ENCODE data around the gene AIG1.

The AIG1 gene

DNA sequence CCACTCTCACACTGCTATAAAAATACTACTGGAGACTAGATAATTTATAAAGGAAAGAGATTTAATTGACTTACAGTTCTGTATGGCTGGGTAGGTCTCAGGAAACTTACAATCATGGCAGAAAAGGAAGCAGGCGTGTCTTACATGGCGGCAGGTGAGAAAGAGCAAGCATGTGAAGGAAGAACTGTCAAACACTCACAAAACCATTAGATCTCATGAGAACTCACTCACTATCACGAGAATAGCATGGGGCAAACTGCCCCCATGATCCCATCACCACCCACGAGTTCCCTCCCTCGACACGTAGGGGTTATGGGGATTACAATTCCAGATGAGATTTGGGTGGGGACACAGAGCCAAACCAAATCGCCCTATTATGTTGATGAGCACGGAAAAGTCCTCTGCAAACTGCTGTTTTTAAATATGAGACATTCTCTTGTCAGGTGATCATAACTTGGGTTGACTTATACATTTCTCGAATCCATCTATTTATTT, 133.5 kb downstream of the AIG1 start:
- Histone ChIP-seq H3K79me2 (ENCODE audit: insufficient read depth, low read depth) (no peaks in the 10 kb centered on the region), H3K27ac (no peak overlapping the region), H3K4me3 (IDR thresholded peaks at IDR 0.05; ENCODE audit: insufficient read depth, low read depth, low read length) (no peak overlapping the region), H3K4me1 (ENCODE audit: low read depth, poor library complexity, severe bottlenecking) (no peaks in the 10 kb centered on the region), H3K36me3 (ENCODE audit: insufficient read depth) (no peaks in the 10 kb centered on the region), H3K4me2 (no peak overlapping the region), H4K20me1 (ENCODE audit: insufficient read depth) (no peaks in the 10 kb centered on the region), H3K27me3 (ENCODE audit: insufficient read depth, low read depth) (no peaks in the 10 kb centered on the region), H3K9ac (no peak overlapping the region), H2AFZ (ENCODE audit: low read depth) (no peak overlapping the region)
- TF ChIP-seq, protein P1, sequence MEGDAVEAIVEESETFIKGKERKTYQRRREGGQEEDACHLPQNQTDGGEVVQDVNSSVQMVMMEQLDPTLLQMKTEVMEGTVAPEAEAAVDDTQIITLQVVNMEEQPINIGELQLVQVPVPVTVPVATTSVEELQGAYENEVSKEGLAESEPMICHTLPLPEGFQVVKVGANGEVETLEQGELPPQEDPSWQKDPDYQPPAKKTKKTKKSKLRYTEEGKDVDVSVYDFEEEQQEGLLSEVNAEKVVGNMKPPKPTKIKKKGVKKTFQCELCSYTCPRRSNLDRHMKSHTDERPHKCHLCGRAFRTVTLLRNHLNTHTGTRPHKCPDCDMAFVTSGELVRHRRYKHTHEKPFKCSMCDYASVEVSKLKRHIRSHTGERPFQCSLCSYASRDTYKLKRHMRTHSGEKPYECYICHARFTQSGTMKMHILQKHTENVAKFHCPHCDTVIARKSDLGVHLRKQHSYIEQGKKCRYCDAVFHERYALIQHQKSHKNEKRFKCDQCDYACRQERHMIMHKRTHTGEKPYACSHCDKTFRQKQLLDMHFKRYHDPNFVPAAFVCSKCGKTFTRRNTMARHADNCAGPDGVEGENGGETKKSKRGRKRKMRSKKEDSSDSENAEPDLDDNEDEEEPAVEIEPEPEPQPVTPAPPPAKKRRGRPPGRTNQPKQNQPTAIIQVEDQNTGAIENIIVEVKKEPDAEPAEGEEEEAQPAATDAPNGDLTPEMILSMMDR (conservative IDR thresholded peaks at IDR 0.05; ENCODE audit: low read depth, low read length), result no peak

DNA sequence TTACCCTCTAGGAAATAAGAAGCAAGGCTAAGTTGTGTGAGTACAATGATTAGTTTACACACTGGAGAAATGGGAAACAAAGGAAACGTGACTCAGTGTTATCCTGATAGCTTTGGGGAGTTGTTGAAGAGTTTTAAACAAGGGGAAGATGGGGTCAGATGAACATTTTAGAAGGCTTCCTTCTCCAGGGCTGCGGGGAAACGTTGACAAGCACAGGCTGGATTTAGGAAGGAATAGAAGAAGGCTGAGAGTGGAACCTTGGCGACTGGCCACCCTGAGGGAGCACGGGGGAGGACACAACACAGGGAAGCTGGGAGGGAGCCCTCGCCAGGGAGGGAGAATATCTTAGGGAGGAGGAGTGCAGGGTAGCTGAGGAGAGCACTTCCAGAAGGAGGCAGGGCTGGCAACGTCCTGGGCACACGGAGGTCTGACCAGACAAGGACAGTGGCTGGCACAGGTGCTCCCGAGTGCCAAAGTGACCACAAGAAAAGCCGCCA, 134.7 kb downstream of the AIG1 start:
- H3K27ac ChIP-seq, result no peak overlapping the region
- no peaks in the 10 kb centered on the region for H3K36me3 ChIP-seq (ENCODE audit: insufficient read depth)
- TF ChIP-seq, protein P1 (conservative IDR thresholded peaks at IDR 0.05; ENCODE audit: low read depth, low read length), result no peak
- H3K4me2 ChIP-seq, result no peak overlapping the region
- no peak overlapping the region for H3K9ac ChIP-seq
- no peaks in the 10 kb centered on the region for H3K79me2 ChIP-seq (ENCODE audit: insufficient read depth, low read depth)
- H3K4me1 ChIP-seq (ENCODE audit: low read depth, poor library complexity, severe bottlenecking), result no peaks in the 10 kb centered on the region
- no peak overlapping the region for H3K4me3 ChIP-seq (IDR thresholded peaks at IDR 0.05; ENCODE audit: insufficient read depth, low read depth, low read length)
- no peaks in the 10 kb centered on the region for H4K20me1 ChIP-seq (ENCODE audit: insufficient read depth)
- H3K27me3 ChIP-seq (ENCODE audit: insufficient read depth, low read depth), result no peaks in the 10 kb centered on the region
- H2AFZ ChIP-seq (ENCODE audit: low read depth), result no peak overlapping the region

DNA sequence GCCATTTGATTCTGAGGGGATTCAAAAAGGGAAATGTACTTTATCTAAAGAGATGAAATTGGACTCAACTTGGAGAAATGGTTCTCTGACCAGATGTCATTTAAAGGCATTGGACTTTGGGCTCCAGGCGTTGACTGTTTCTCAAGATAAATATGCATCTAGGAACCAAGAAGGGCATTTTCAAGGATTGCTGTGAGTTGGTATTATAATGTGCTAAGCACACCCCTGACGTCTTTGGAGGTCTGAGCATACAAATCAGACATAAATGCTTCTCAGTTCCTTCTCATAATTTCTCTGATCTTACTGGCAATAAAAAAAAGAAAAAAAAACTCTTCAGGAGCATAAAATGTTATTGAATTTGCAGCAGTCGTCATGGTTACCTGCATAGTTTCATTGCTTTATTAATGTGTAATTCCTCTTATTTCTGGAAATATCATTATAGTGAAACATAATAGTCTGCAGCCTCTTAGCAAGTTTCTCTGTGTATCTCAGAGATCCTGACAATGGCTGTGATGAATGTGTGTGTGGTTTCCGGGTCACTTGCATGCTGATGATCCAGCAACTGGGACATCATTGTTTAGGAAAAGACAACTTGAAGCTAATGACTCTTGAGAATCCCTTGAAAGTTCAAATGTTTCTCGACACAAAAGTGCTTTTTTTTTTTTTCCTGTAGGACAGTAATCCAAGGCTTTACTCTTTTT, 136.0 kb downstream of the AIG1 start:
- Histone ChIP-seq H3K27ac (no peak overlapping the region), H3K4me3 (IDR thresholded peaks at IDR 0.05; ENCODE audit: insufficient read depth, low read depth, low read length) (no peak overlapping the region), H4K20me1 (ENCODE audit: insufficient read depth) (no peaks in the 10 kb centered on the region), H3K36me3 (ENCODE audit: insufficient read depth) (no peaks in the 10 kb centered on the region), H3K4me2 (no peak overlapping the region), H2AFZ (ENCODE audit: low read depth) (no peak overlapping the region), H3K9ac (no peak overlapping the region), H3K27me3 (ENCODE audit: insufficient read depth, low read depth) (no peaks in the 10 kb centered on the region), H3K79me2 (ENCODE audit: insufficient read depth, low read depth) (no peaks in the 10 kb centered on the region), H3K4me1 (ENCODE audit: low read depth, poor library complexity, severe bottlenecking) (no peaks in the 10 kb centered on the region)
- TF ChIP-seq, protein P1 (conservative IDR thresholded peaks at IDR 0.05; ENCODE audit: low read depth, low read length), result no peak

DNA sequence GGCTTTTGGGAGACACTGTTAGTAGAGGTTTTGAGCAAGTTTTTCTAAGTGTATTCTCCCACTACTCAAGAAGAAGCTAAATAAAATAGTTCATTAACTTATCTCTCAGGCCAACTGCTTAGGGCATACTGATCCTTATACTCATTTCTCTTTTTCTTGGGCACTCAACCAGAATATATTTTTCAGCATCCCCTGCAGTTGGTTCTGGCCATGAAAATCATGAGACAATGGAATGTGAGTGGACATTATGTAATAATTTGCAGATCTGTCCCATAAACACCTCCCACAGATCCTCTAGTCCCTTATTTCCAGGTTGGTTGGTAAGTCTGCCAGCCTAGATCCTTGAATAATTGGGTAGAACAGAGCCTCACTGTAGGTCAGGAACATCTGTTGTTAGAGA, 136.7 kb downstream of the AIG1 start:
- H3K4me1 ChIP-seq (ENCODE audit: low read depth, poor library complexity, severe bottlenecking), result no peaks in the 10 kb centered on the region
- no peaks in the 10 kb centered on the region for H3K79me2 ChIP-seq (ENCODE audit: insufficient read depth, low read depth)
- H3K4me3 ChIP-seq (IDR thresholded peaks at IDR 0.05; ENCODE audit: insufficient read depth, low read depth, low read length), result no peak overlapping the region
- no peaks in the 10 kb centered on the region for H3K27me3 ChIP-seq (ENCODE audit: insufficient read depth, low read depth)
- H4K20me1 ChIP-seq (ENCODE audit: insufficient read depth), result no peaks in the 10 kb centered on the region
- H3K36me3 ChIP-seq (ENCODE audit: insufficient read depth), result no peaks in the 10 kb centered on the region
- no peak overlapping the region for H3K27ac ChIP-seq
- no peak overlapping the region for H3K9ac ChIP-seq
- H3K4me2 ChIP-seq, result no peak overlapping the region
- TF ChIP-seq, protein P1 (conservative IDR thresholded peaks at IDR 0.05; ENCODE audit: low read depth, low read length), result no peak
- H2AFZ ChIP-seq (ENCODE audit: low read depth), result no peak overlapping the region
